Liver (tissue), 9 donors: ENCODE measurements around the gene TRIM15. TPM values are rescaled to one million over a fixed set of nuclear protein-coding genes. Genes with fewer than 3 reads are reported as not detected.

ENCODE experiments used
- DNase-seq: peaks from one replicate; pipeline ENCODE4 v3.0.0-alpha.2; 2017; ENCODE audit warnings: low spot score
- H3K27ac ChIP-seq, 2 donors: one replicate each; pipeline ENCODE4 v1.7.0; 2013; ENCODE audit warnings: inconsistent platforms in 2 of 2, low read length in 2 of 2, control low read depth in 1 of 2, low read depth in 1 of 2, mild to moderate bottlenecking in 1 of 2
- H3K27me3 ChIP-seq, 4 donors: one replicate each; pipeline versions ENCODE4 v1.6.1 to v1.7.0; 2013; ENCODE audit warnings: low read length in 3 of 4, inconsistent platforms in 1 of 4, mild to moderate bottlenecking in 1 of 4, moderate library complexity in 1 of 4; ENCODE audit not compliant: control insufficient read depth in 4 of 4, insufficient read depth in 4 of 4
- H3K36me3 ChIP-seq, 4 donors: one replicate each; pipeline versions ENCODE4 v1.6.1 to v1.7.0; 2013; ENCODE audit warnings: low read length in 3 of 4, mild to moderate bottlenecking in 3 of 4, low read depth in 1 of 4, moderate library complexity in 1 of 4; ENCODE audit not compliant: control insufficient read depth in 4 of 4, insufficient read depth in 3 of 4
- H3K4me1 ChIP-seq, 4 donors: one replicate each; pipeline versions ENCODE4 v1.6.1 to v1.7.0; 2013; ENCODE audit warnings: low read length in 3 of 4, mild to moderate bottlenecking in 3 of 4, moderate library complexity in 1 of 4; ENCODE audit not compliant: control insufficient read depth in 4 of 4, insufficient read depth in 4 of 4
- H3K4me3 ChIP-seq, 3 donors: one replicate each; pipeline versions ENCODE4 v1.6.1 to v1.7.0; 2013; ENCODE audit warnings: low read length in 3 of 3, control low read depth in 1 of 3, low read depth in 1 of 3, mild to moderate bottlenecking in 1 of 3
- H3K9ac ChIP-seq, 2 donors: one replicate each; pipeline ENCODE4 v1.7.0; 2013; ENCODE audit warnings: low read length in 2 of 2, mild to moderate bottlenecking in 2 of 2, moderate library complexity in 2 of 2, control low read depth in 1 of 2, low read depth in 1 of 2
- H3K9me3 ChIP-seq, 4 donors: one replicate each; pipeline versions ENCODE4 v1.6.1 to v1.7.0; 2013; ENCODE audit warnings: low read length in 3 of 4; ENCODE audit not compliant: control insufficient read depth in 4 of 4
- EGR1 ChIP-seq, 2 donors: IDR thresholded peaks; 2 replicates each; pipeline ENCODE4 v1.6.1; 2016 to 2018; ENCODE audit warnings: antibody characterized with exemption in 2 of 2, low read depth in 2 of 2
- FOXA1 ChIP-seq: IDR thresholded peaks from 2 replicates; pipeline ENCODE4 v1.6.1; 2016; ENCODE audit warnings: antibody characterized with exemption
- FOXA2 ChIP-seq: IDR thresholded peaks from 2 replicates; pipeline ENCODE4 v1.6.1; 2016; ENCODE audit warnings: antibody characterized with exemption
- GABPA ChIP-seq, 2 donors: IDR thresholded peaks in 1 of 2; conservative IDR thresholded peaks in 1 of 2; 2 replicates each; pipeline ENCODE4 v1.6.1; 2016; ENCODE audit warnings: antibody characterized with exemption in 2 of 2, mild to moderate bottlenecking in 1 of 2, moderate library complexity in 1 of 2
- HNF4A ChIP-seq, 2 donors: conservative IDR thresholded peaks; 2 replicates each; pipeline ENCODE4 v1.6.1; 2016; ENCODE audit warnings: antibody characterized with exemption in 2 of 2, mild to moderate bottlenecking in 2 of 2
- HNF4G ChIP-seq: IDR thresholded peaks from 2 replicates; pipeline ENCODE4 v1.6.1; 2016; ENCODE audit warnings: antibody characterized with exemption
- JUND ChIP-seq, 2 donors: IDR thresholded peaks; 2 replicates each; pipeline ENCODE4 v1.6.1; 2016; ENCODE audit warnings: antibody characterized with exemption in 2 of 2
- NR2F2 ChIP-seq: IDR thresholded peaks from 2 replicates; pipeline ENCODE4 v1.6.1; 2016; ENCODE audit warnings: antibody characterized with exemption
- RAD21 ChIP-seq, 2 donors: IDR thresholded peaks; 2 replicates each; pipeline ENCODE4 v1.6.1; 2016; ENCODE audit warnings: antibody characterized with exemption in 2 of 2, mild to moderate bottlenecking in 2 of 2
- RXRA ChIP-seq, 2 donors: IDR thresholded peaks; 2 replicates each; pipeline ENCODE4 v1.6.1; 2017 to 2018; ENCODE audit warnings: antibody characterized with exemption in 2 of 2, mild to moderate bottlenecking in 1 of 2
- SP1 ChIP-seq: IDR thresholded peaks from 2 replicates; pipeline ENCODE4 v1.6.1; 2018; ENCODE audit warnings: antibody characterized with exemption, mild to moderate bottlenecking
- TAF1 ChIP-seq: conservative IDR thresholded peaks from 2 replicates; pipeline ENCODE4 v1.6.1; 2016; ENCODE audit warnings: antibody characterized with exemption, mild to moderate bottlenecking
- YY1 ChIP-seq: IDR thresholded peaks from 2 replicates; pipeline ENCODE4 v1.6.1; 2016; ENCODE audit warnings: antibody characterized with exemption, mild to moderate bottlenecking
- WGBS: extraction: QIAGEN DNeasy Blood & Tissue Kit; methylation state at CpG from one replicate; pipeline ENCODE4 v1.1.7; 2013; 5-methylcytosine and 5-hydroxymethylcytosine counted together
- polyA plus RNA-seq, 2 donors: library from polyadenylated mRNA; stranded (reverse) in 1 of 2; unstranded in 1 of 2; fragments of 200-250 nt in 1 of 2; fragments of >200 nt in 1 of 2; fragmentation: Nextera tagmentation in 1 of 2; extraction: Ambion mirVana in 1 of 2; gene quantifications; one replicate each; pipeline versions ENCODE4 v1.2.1 to v1.2.3, GENCODE V29; 2013 to 2015
- total RNA-seq, 2 donors: library from RNA; depleted of rRNA; stranded (reverse); fragments of >200 nt; gene quantifications; one replicate each; pipeline ENCODE4 v1.2.3, GENCODE V29; 2014
- TF ChIP-seq, protein P1 (sequence below): IDR thresholded peaks from 2 replicates; pipeline ENCODE4 v1.6.1; 2016; ENCODE audit warnings: antibody characterized with exemption
- TF ChIP-seq, protein P2 (sequence below): IDR thresholded peaks from 2 replicates; pipeline ENCODE4 v1.6.1; 2016; ENCODE audit warnings: antibody characterized with exemption, mild to moderate bottlenecking
- TF ChIP-seq, protein P3 (sequence below): IDR thresholded peaks from 2 replicates; pipeline ENCODE4 v1.6.1; 2016; ENCODE audit warnings: antibody characterized with exemption
- TF ChIP-seq, protein P4 (sequence below): IDR thresholded peaks from 2 replicates; pipeline ENCODE4 v1.6.1; 2016; ENCODE audit warnings: antibody characterized with exemption
- TF ChIP-seq, protein P5 (sequence below): fragments of 150-350 bp; IDR thresholded peaks from 2 replicates; pipeline ENCODE4 v1.5.1; 2017; ENCODE audit warnings: improper control_type of control experiment, low read depth, low read length; ENCODE audit not compliant: missing input control
- donor health status: healthy.
- donor health status: healthy.
- donor health status: healthy.
- donor health status: healthy.
- donor health status: healthy.

Gene TRIM15
- total and polyA plus RNA-seq, 4 donors = 1.6 to 2.8 (median 1.9) TPM

DNA sequence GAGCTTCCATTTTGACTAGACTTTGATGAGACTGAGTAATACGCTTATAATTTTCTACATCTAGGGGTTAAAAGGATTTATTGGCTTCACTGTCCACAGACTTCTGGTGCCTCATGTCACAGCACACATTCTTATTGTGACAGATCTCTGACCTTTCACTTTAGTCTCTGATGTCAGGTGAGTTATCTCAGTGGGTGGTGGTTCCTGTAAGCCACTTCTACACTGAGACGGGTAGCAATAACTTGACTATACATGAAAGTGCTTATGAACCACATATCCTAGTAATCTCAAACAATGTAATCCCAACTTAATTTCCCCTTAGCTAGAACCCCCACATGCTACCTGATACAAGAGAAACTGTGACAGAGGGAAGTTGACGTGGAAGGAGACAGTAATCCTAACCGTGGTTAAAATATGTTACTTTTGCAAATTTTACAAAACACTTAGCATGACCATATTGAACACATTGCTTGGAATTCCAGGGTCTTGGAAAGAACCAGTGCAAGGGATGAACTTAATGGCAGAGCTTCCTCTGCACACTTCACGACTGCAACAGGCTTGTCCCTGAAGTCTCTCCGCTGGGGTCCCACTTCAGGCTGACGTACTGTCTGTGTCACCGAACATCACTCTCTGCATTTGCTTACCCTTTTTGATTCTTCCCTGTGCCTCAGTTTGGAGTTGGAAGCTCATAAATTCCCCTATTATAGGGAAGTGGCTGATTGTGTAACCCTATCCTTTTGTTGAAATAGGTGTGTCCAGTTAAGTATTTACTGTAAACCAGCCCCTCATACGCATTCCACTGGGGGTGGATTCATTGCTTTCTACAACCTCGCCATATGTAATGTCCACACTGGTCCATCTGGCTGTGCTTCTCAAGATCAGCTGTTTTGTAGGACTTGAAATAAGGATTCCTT lies 33.8 kb upstream of the TRIM15 start:
- Histone ChIP-seq H3K9ac (no peak overlapping the region), H3K27me3 (peaks cover 0 to 14% (median 1%) of the 10 kb centered on the region in 4 donors), H3K4me3 (no peak overlapping the region), H3K36me3 (no peaks in the 10 kb centered on the region), H3K27ac (no peak overlapping the region), H3K9me3 (no peaks in the 10 kb centered on the region), H3K4me1 (peaks cover 2 to 7% (median 4%) of the 10 kb centered on the region in 4 donors)
- no peak for DNase-seq
- TF ChIP-seq, protein P1, sequence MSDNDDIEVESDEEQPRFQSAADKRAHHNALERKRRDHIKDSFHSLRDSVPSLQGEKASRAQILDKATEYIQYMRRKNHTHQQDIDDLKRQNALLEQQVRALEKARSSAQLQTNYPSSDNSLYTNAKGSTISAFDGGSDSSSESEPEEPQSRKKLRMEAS = no peak
- TF ChIP-seq TAF1 = no peak
- TF ChIP-seq HNF4A (conservative IDR thresholded peaks at IDR 0.05) = no peak
- TF ChIP-seq YY1 = no peak
- TF ChIP-seq RXRA (IDR thresholded peaks at IDR 0.05) = no peak
- no peak for TF ChIP-seq GABPA (IDR thresholded peaks at IDR 0.05 in 1 of 2, conservative IDR thresholded peaks at IDR 0.05 in 1 of 2)
- TF ChIP-seq NR2F2 = no peak
- TF ChIP-seq, protein P2, sequence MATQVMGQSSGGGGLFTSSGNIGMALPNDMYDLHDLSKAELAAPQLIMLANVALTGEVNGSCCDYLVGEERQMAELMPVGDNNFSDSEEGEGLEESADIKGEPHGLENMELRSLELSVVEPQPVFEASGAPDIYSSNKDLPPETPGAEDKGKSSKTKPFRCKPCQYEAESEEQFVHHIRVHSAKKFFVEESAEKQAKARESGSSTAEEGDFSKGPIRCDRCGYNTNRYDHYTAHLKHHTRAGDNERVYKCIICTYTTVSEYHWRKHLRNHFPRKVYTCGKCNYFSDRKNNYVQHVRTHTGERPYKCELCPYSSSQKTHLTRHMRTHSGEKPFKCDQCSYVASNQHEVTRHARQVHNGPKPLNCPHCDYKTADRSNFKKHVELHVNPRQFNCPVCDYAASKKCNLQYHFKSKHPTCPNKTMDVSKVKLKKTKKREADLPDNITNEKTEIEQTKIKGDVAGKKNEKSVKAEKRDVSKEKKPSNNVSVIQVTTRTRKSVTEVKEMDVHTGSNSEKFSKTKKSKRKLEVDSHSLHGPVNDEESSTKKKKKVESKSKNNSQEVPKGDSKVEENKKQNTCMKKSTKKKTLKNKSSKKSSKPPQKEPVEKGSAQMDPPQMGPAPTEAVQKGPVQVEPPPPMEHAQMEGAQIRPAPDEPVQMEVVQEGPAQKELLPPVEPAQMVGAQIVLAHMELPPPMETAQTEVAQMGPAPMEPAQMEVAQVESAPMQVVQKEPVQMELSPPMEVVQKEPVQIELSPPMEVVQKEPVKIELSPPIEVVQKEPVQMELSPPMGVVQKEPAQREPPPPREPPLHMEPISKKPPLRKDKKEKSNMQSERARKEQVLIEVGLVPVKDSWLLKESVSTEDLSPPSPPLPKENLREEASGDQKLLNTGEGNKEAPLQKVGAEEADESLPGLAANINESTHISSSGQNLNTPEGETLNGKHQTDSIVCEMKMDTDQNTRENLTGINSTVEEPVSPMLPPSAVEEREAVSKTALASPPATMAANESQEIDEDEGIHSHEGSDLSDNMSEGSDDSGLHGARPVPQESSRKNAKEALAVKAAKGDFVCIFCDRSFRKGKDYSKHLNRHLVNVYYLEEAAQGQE = no peak
- TF ChIP-seq EGR1 (IDR thresholded peaks at IDR 0.05; ENCODE audit: low read depth in 2 of 2) = no peak
- no peak for TF ChIP-seq JUND (IDR thresholded peaks at IDR 0.05)
- TF ChIP-seq, protein P3, sequence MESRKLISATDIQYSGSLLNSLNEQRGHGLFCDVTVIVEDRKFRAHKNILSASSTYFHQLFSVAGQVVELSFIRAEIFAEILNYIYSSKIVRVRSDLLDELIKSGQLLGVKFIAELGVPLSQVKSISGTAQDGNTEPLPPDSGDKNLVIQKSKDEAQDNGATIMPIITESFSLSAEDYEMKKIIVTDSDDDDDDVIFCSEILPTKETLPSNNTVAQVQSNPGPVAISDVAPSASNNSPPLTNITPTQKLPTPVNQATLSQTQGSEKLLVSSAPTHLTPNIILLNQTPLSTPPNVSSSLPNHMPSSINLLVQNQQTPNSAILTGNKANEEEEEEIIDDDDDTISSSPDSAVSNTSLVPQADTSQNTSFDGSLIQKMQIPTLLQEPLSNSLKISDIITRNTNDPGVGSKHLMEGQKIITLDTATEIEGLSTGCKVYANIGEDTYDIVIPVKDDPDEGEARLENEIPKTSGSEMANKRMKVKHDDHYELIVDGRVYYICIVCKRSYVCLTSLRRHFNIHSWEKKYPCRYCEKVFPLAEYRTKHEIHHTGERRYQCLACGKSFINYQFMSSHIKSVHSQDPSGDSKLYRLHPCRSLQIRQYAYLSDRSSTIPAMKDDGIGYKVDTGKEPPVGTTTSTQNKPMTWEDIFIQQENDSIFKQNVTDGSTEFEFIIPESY = no peak
- no peak for TF ChIP-seq HNF4G
- TF ChIP-seq, protein P4, sequence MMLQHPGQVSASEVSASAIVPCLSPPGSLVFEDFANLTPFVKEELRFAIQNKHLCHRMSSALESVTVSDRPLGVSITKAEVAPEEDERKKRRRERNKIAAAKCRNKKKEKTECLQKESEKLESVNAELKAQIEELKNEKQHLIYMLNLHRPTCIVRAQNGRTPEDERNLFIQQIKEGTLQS = no peak
- no peak for TF ChIP-seq FOXA2
- TF ChIP-seq FOXA1 = no peak
- TF ChIP-seq SP1 = no peak
- 70% methylated on average over 10 of the region's 10 CpGs for WGBS

DNA sequence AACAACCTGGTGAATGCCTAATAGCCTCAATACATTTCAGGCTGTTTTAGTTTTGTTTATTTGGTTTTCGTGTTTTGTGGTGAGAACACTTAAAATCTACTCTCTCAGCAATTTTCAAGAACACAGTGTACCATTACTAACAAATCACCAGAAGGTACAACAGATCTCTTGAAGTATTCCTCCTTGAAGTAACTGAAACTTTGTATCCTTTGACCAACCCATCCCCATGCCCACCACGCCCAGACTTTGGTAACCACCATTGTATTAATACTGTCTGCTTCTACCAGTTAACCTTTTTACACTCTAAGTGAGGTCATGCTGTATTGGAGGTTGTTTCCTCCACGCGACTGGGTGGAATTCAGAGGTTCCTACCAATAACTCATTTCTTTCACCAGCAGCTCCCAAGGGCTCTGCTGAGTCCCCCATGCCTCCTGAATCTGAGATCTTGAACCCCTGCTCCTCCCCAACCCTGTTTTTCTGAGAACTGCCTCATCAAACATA lies 33.1 kb upstream of the TRIM15 start:
- Histone ChIP-seq H3K4me3 (no peak overlapping the region), H3K27me3 (peaks cover 0 to 17% (median 1%) of the 10 kb centered on the region in 4 donors), H3K9ac (no peak overlapping the region), H3K27ac (no peak overlapping the region), H3K4me1 (peaks cover 2 to 7% (median 4%) of the 10 kb centered on the region in 4 donors), H3K9me3 (no peaks in the 10 kb centered on the region), H3K36me3 (no peaks in the 10 kb centered on the region)
- 65% methylated on average over 4 of the region's 4 CpGs for WGBS
- no peak for DNase-seq
- TF ChIP-seq TAF1 (no peak), FOXA1 (no peak), JUND (IDR thresholded peaks at IDR 0.05) (no peak), FOXA2 (no peak), SP1 (no peak), NR2F2 (no peak), RAD21 (IDR thresholded peaks at IDR 0.05) (no peak), HNF4G (no peak), HNF4A (conservative IDR thresholded peaks at IDR 0.05) (no peak)
- TF ChIP-seq, protein P1 = no peak
- TF ChIP-seq, protein P5, sequence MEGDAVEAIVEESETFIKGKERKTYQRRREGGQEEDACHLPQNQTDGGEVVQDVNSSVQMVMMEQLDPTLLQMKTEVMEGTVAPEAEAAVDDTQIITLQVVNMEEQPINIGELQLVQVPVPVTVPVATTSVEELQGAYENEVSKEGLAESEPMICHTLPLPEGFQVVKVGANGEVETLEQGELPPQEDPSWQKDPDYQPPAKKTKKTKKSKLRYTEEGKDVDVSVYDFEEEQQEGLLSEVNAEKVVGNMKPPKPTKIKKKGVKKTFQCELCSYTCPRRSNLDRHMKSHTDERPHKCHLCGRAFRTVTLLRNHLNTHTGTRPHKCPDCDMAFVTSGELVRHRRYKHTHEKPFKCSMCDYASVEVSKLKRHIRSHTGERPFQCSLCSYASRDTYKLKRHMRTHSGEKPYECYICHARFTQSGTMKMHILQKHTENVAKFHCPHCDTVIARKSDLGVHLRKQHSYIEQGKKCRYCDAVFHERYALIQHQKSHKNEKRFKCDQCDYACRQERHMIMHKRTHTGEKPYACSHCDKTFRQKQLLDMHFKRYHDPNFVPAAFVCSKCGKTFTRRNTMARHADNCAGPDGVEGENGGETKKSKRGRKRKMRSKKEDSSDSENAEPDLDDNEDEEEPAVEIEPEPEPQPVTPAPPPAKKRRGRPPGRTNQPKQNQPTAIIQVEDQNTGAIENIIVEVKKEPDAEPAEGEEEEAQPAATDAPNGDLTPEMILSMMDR = no peak
- TF ChIP-seq, protein P4 = no peak
